ENCODE results near the gene ITGAE. TPM values are rescaled to one million over a fixed set of nuclear protein-coding genes. Genes with fewer than 3 reads are reported as not detected.
"Not testable (repeated sequence)": the region's sequence is repeated elsewhere in the genome, so short reads cannot be mapped to it uniquely, and the experiment has no call there.

The ITGAE gene
- total and polyA plus RNA-seq, 8 donors, result 4.4 to 29.0 (median 7.0) TPM

DNA sequence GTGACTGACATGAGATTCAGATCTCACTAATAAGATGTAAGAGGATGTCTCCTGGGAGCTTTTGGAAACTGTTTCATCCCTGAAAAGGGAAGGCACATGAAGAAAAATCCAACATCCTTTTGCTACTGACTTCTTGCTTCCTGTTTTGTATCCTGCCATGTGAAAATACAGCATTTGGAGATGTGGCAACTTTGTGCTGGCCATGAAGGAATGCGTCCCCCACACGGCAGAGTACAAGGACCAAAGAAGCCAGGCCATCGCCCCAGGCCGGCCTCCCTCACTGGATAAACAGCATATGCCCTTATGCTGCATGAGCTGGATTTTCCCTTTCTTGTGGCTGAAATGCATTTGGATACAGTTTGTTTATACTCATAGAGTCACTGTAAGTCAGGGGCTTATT is 82.8 kb downstream of the ITGAE start:
- Histone ChIP-seq H3K27ac (no peak overlapping the region), H3K9me3 (no peaks in the 10 kb centered on the region), H3K27me3 (no peaks in the 10 kb centered on the region), H3K4me3 (no peak overlapping the region), H3K36me3 (peaks cover 0 to 23% (median 4%) of the 10 kb centered on the region in 3 donors), H3K4me1 (peaks cover 0 to 7% (median 0%) of the 10 kb centered on the region in 3 donors)
- TF ChIP-seq, protein P1, sequence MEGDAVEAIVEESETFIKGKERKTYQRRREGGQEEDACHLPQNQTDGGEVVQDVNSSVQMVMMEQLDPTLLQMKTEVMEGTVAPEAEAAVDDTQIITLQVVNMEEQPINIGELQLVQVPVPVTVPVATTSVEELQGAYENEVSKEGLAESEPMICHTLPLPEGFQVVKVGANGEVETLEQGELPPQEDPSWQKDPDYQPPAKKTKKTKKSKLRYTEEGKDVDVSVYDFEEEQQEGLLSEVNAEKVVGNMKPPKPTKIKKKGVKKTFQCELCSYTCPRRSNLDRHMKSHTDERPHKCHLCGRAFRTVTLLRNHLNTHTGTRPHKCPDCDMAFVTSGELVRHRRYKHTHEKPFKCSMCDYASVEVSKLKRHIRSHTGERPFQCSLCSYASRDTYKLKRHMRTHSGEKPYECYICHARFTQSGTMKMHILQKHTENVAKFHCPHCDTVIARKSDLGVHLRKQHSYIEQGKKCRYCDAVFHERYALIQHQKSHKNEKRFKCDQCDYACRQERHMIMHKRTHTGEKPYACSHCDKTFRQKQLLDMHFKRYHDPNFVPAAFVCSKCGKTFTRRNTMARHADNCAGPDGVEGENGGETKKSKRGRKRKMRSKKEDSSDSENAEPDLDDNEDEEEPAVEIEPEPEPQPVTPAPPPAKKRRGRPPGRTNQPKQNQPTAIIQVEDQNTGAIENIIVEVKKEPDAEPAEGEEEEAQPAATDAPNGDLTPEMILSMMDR (IDR thresholded peaks at IDR 0.05), result no peak
- FAIRE-seq (no peak), ATAC-seq (no peak), DNase-seq (no peak)
- intact Hi-C loops (cut with DNase I), result no loop called here
- 95 to 97% methylated on average over 4 of the region's 4 CpGs for WGBS, 2 donors

DNA sequence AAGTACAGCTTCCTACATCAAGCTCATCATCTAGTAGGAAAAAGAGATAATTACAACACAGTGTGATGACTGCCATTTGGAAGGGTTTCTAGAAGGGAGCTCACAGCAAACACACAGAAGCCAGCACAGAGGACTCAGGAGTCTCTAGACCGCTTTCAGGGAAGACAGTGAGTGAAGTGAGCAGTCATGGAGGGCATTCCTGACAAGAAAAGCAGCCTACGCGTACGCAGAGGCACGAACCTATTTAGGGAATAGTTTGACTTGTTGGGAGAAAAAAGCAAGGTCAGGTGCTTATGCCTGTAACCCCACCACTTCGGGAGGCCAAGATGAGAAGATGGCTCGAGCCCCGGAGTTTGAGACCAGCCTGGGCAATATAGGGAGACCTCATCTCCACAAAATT is 85.7 kb downstream of the ITGAE start:
- intact Hi-C loops (cut with DNase I), result no loop called here
- Histone ChIP-seq H3K4me1 (no peaks in the 10 kb centered on the region), H3K4me3 (no peak overlapping the region), H3K36me3 (peaks cover 0 to 23% (median 4%) of the 10 kb centered on the region in 3 donors), H3K27ac (no peak overlapping the region), H3K9me3 (no peaks in the 10 kb centered on the region), H3K27me3 (no peaks in the 10 kb centered on the region)
- 89 to 94% methylated on average over 8 of the region's 8 CpGs for WGBS, 2 donors
- TF ChIP-seq, protein P1 (IDR thresholded peaks at IDR 0.05), result no peak
- no peak for FAIRE-seq
- DNase-seq, result no peak
- no peak for ATAC-seq

DNA sequence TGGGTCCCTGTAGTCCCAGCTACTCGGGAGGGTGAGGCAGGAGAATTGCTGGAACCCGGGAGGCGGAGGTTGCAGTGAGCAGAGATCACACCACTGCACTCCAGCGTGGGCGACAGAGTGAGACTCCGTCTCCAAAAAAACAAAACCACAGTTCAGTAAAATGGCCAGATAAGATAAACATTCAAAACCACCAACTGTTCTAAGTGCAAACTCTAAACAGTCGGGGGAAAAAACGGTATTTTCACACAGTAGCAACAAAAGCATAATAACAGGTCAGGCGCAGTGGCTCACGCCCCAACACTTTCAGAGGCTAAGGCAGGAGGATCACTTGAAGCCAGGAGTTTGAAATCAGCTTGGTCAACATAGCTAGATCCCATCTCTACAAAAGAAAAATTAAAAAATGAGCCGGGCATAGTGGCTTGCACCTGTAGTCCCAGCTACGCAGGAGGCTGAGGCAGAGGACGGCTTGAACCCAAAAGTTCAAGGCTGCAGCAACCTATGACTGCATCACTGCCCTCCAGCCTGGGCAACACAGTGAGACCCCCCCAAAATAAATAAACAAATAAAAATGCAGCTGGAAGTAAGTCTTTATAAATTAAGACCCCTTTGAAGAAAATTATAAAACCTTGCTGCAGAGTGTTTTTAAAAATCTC is 88.1 kb downstream of the ITGAE start:
- no peaks in the 10 kb centered on the region for H3K9me3 ChIP-seq
- intact Hi-C loops (cut with DNase I), result no loop called here
- H3K4me3 ChIP-seq, result no peak overlapping the region
- H3K36me3 ChIP-seq, result peaks cover 0 to 18% (median 4%) of the 10 kb centered on the region in 3 donors
- no peak for FAIRE-seq
- no peaks in the 10 kb centered on the region for H3K4me1 ChIP-seq
- H3K27me3 ChIP-seq, result no peaks in the 10 kb centered on the region
- H3K27ac ChIP-seq, result no peak overlapping the region
- TF ChIP-seq, protein P1 (IDR thresholded peaks at IDR 0.05), result no peak
- ATAC-seq, result no peak
- no peak for DNase-seq
- 83% methylated on average over 13 of the region's 13 CpGs for WGBS, 2 donors

DNA sequence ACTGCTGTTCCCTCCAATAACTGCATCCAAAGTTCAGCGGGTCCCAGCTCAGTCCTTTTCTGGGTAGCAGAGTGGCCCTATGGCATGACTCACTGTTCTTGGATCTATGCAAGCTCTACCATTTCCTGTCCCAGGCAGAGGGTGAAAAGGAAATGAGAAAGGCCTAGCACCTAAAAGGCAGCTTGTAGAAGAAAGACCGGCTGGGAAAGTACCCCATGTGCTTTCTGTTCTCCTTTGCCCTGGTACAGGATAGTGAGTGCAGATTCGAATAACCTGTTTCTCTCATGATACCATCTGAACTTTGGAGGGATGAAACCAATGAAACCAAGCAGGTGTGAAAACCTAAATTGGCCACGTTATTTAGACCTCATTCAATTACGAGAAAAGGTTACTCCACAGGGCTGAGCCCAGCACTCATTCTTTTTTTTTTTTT is 90.0 kb downstream of the ITGAE start:
- H3K36me3 ChIP-seq, result peaks cover 0 to 18% (median 4%) of the 10 kb centered on the region in 3 donors
- FAIRE-seq (no peak), DNase-seq (no peak), ATAC-seq (peak in 3 of 4 donors; percentile 32 to 72 (median 59))
- H3K4me3 ChIP-seq, result no peak overlapping the region
- intact Hi-C loops (cut with DNase I), result no loop called here
- H3K27me3 ChIP-seq, result no peaks in the 10 kb centered on the region
- no peaks in the 10 kb centered on the region for H3K9me3 ChIP-seq
- WGBS, 2 donors, result 70 to 88% methylated on average over 5 of the region's 5 CpGs
- H3K27ac ChIP-seq, result no peak overlapping the region
- H3K4me1 ChIP-seq, result no peaks in the 10 kb centered on the region
- TF ChIP-seq, protein P1 (IDR thresholded peaks at IDR 0.05), result no peak

DNA sequence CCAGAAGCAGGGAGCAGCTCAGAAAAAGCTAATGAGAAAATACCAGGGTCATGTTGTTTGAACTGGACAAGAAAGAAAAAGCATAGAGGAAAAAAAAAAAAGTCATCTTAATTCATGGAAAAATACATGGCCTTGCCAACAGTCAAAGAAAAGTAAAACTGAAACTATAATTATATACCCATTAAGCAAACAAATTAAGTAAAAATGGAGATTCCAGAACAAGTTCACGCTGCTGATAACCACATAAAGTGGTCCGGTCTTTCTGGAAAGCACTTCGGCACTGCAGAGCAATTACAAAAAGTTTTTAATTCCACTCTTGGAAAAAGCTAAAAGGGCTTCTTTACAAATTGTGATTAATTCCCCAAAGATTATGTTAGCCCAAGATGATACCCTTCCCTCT is 92.6 kb downstream of the ITGAE start:
- intact Hi-C loops (cut with DNase I), result no loop called here
- Histone ChIP-seq H3K27ac (no peak overlapping the region), H3K27me3 (no peaks in the 10 kb centered on the region), H3K9me3 (no peaks in the 10 kb centered on the region), H3K36me3 (no peaks in the 10 kb centered on the region), H3K4me3 (no peak overlapping the region), H3K4me1 (no peaks in the 10 kb centered on the region)
- 57 to 59% methylated on average over 3 of the region's 3 CpGs for WGBS, 2 donors
- ATAC-seq, result no peak
- TF ChIP-seq, protein P1 (IDR thresholded peaks at IDR 0.05), result no peak
- no peak for DNase-seq
- FAIRE-seq, result no peak

DNA sequence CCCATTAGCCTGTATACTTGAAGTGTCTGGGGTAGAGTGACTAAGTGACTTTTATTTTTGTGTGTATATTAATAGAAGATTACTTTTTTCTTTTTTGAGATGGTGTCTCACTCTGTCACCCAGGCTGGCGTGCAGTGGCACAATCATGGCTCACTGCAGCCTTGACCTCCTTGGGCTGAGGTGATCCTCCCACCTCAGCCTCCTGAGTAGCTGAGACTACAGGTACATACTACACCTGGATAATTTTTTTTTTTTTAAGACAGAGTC is 95.3 kb downstream of the ITGAE start:
- H3K27me3 ChIP-seq; FAIRE-seq; H3K9me3 ChIP-seq; DNase-seq; H3K36me3 ChIP-seq; intact Hi-C loops (cut with DNase I); H3K27ac ChIP-seq; H3K4me3 ChIP-seq; ATAC-seq; H3K4me1 ChIP-seq: not testable (repeated sequence)
- WGBS, 2 donors, result 100% methylated on average over 1 of the region's 1 CpG
